Heart left ventricle (tissue), 13 donors: ENCODE results near the gene STMND1.

Experiments
- POLR2A ChIP-seq, 2 donors: fragments of 450-650 bp; IDR thresholded peaks; one replicate each; pipeline ENCODE4 v1.6.1; 2017; ENCODE audit warnings: antibody characterized with exemption in 2 of 2, mild to moderate bottlenecking in 2 of 2, moderate library complexity in 2 of 2
- TF ChIP-seq, protein P1 (sequence below), 12 donors: fragments of 200-600 bp; sonication (generic) in 4 of 12; IDR thresholded peaks; one replicate each; pipeline versions ENCODE4 v1.5.0 to v1.8.0; 2018 to 2022; ENCODE audit warnings: antibody characterized with exemption in 12 of 12, mild to moderate bottlenecking in 5 of 12
- donor health status: ischemic (EF 13 %, LVEDD 7.1; RV severe dilation, severe dysfunction).
- donor health status: DM: no; HTN: yes; CAD: no.
- donor health status: DM: no; HTN: no; CAD: no.
- donor health status: ischemic (EF 25% LVEDD 6.9; RV normal size, moderate dysfunction).
- donor health status: ischemic (EF 25% LVEDD 5.7; RV mildly dilated, moderate dysfunction).
- donor health status: ischemic (EF 35%, LVEDD 5.7; RV mildly dilated, moderate dysfunction).
- donor health status: nonischemic (EF 11% LVEDD 7.7; RV severe dilation, severe dysfunction).
- donor health status: DM: yes; HTN: yes; CAD: no.
- donor health status: PGD.
- donor health status: ischemic (EF 29% LVEDD 5.4; RV normal size, mild dysfunction).
- donor health status: nonischemic (EF 23%, LVEDD 6.1; RV moderate dilation, normal function).

DNA sequence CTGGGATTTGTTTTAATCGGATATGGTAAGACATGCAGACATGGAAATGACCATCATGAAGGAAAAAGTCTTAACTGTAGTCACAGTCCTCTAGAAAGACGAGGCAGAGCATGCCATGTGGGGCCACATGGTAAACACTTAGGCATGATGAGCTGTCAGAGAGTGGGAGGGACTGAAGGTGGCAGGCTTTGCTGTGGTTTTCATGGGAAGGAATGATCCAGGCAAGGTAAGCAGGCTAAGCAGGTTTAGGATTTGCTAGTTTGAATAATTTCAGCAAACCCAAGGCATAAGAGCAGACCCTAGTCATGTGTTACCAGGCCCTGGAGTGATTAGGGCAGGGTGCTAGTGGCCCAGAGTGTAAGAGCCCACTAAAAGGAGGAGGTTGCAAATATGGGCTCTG lies 47.2 kb upstream of the STMND1 start:
- TF ChIP-seq, protein P1, sequence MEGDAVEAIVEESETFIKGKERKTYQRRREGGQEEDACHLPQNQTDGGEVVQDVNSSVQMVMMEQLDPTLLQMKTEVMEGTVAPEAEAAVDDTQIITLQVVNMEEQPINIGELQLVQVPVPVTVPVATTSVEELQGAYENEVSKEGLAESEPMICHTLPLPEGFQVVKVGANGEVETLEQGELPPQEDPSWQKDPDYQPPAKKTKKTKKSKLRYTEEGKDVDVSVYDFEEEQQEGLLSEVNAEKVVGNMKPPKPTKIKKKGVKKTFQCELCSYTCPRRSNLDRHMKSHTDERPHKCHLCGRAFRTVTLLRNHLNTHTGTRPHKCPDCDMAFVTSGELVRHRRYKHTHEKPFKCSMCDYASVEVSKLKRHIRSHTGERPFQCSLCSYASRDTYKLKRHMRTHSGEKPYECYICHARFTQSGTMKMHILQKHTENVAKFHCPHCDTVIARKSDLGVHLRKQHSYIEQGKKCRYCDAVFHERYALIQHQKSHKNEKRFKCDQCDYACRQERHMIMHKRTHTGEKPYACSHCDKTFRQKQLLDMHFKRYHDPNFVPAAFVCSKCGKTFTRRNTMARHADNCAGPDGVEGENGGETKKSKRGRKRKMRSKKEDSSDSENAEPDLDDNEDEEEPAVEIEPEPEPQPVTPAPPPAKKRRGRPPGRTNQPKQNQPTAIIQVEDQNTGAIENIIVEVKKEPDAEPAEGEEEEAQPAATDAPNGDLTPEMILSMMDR (IDR thresholded peaks at IDR 0.05): no peak
- no peak for TF ChIP-seq POLR2A (IDR thresholded peaks at IDR 0.05)
